K562 (cell line): ENCODE measurements around the gene PTOV1. TPM values are rescaled to one million over a fixed set of nuclear protein-coding genes. Genes with fewer than 3 reads are reported as not detected.
A peak's percentile ranks its signal among the peaks of the same experiment; 100 is the strongest.

ENCODE experiments used
- ATF1 ChIP-seq, 2 experiments: fragments of 450-650 bp in 1 of 2; IDR thresholded peaks; 2 replicates each; pipeline ENCODE4 v1.6.1; 2016; ENCODE audit warnings: missing compliant biosample characterization in 1 of 2, missing genetic modification characterization in 1 of 2
- BCOR ChIP-seq: fragments of 450-650 bp; IDR thresholded peaks from 2 replicates; pipeline ENCODE4 v1.6.1; 2016
- CBFA2T3 ChIP-seq: fragments of 450-650 bp; IDR thresholded peaks from 2 replicates; pipeline ENCODE4 v1.6.1; 2017
- CEBPZ ChIP-seq: fragments of 150-350 bp; IDR thresholded peaks from 2 replicates; pipeline ENCODE4 v1.6.1; 2014; ENCODE audit warnings: low read depth, mild to moderate bottlenecking, low read length, borderline replicate concordance
- DPF2 ChIP-seq: fragments of 450-650 bp; IDR thresholded peaks from 2 replicates; pipeline ENCODE4 v1.6.1; 2016
- ELF4 ChIP-seq: fragments of 450-650 bp; formaldehyde crosslinking; IDR thresholded peaks from 2 replicates; pipeline ENCODE4 v1.4.0; 2022; ENCODE audit warnings: missing genetic modification characterization
- HNRNPLL ChIP-seq: fragments of 200-400 bp; formaldehyde crosslinking; IDR thresholded peaks from 2 replicates; pipeline ENCODE4 v1.6.1; 2017; ENCODE audit warnings: low read length, low read depth, mild to moderate bottlenecking; ENCODE audit not compliant: poor library complexity, severe bottlenecking
- MAFF ChIP-seq: IDR thresholded peaks from 2 replicates; pipeline ENCODE4 v1.6.1; 2012; ENCODE audit warnings: low read length, improper control_type of control experiment
- MAFK ChIP-seq: IDR thresholded peaks from 2 replicates; pipeline ENCODE4 v1.6.1; 2011; ENCODE audit warnings: low read length, improper control_type of control experiment
- POLR2B ChIP-seq: fragments of 450-650 bp; IDR thresholded peaks from 2 replicates; pipeline ENCODE4 v1.6.1; 2018; ENCODE audit warnings: low read depth; ENCODE audit not compliant: partially characterized antibody
- POLR2G ChIP-seq: fragments of 200-400 bp; formaldehyde crosslinking; IDR thresholded peaks from 2 replicates; pipeline ENCODE4 v1.6.1; 2017; ENCODE audit warnings: low read depth, mild to moderate bottlenecking, antibody characterized with exemption, low read length, moderate library complexity
- TFAP4 ChIP-seq: sonication (generic); formaldehyde crosslinking; IDR thresholded peaks from 2 replicates; pipeline ENCODE4 v1.8.0; 2022; ENCODE audit warnings: missing genetic modification reagents, mild to moderate bottlenecking, moderate library complexity, borderline replicate concordance
- ZNF143 ChIP-seq: sonication (generic); formaldehyde crosslinking; IDR thresholded peaks from 2 replicates; pipeline ENCODE4 v1.9.0; 2022; ENCODE audit warnings: mild to moderate bottlenecking, missing genetic modification reagents
- ZNF695 ChIP-seq: fragments of 450-650 bp; formaldehyde crosslinking; IDR thresholded peaks from 2 replicates; pipeline ENCODE4 v1.4.0; 2020; ENCODE audit warnings: mild to moderate bottlenecking, moderate library complexity
- ZNF707 ChIP-seq: fragments of 250-450 bp; sonication (Bioruptor Pico); conservative IDR thresholded peaks from 2 replicates; pipeline ENCODE4 v1.8.0; 2022; ENCODE audit warnings: inconsistent platforms, mild to moderate bottlenecking, moderate library complexity
- polyA plus RNA-seq, 8 experiments: library from polyadenylated mRNA; depleted of rRNA in 4 of 8; stranded (reverse) in 5 of 8; unstranded in 3 of 8; fragments of >200 nt; fragmentation: Nextera tagmentation in 2 of 8; fragmentation: Illumina TruSeq in 1 of 8; extraction: Ambion mirVana in 2 of 8; extraction: Trizol in 1 of 8; gene quantifications; 2 replicates each; pipeline versions ENCODE4 v1.2.1 to v1.2.3, GENCODE V29; 2011 to 2014; ENCODE audit warnings: inconsistent platforms in 1 of 8, missing spikeins in 1 of 8
- total RNA-seq, 7 experiments: library from RNA; depleted of rRNA in 6 of 7; stranded (reverse); fragments of >200 nt in 6 of 7; fragmentation: Illumina TruSeq in 2 of 7; extraction: Trizol in 2 of 7; gene quantifications; 2 replicates each; pipeline versions ENCODE4 v1.2.1 to v1.2.3, GENCODE V29; 2011 to 2021; ENCODE audit warnings: low replicate concordance in 1 of 7
- TF ChIP-seq, protein P1 (sequence below): fragments of 450-650 bp; IDR thresholded peaks from 2 replicates; pipeline ENCODE4 v1.6.1; 2018; ENCODE audit warnings: mild to moderate bottlenecking, low read depth; ENCODE audit not compliant: partially characterized antibody

The PTOV1 gene
- total and polyA plus RNA-seq, 9 of the 15 experiments (the other 6 are each of a cell fraction or from before 2014, with no cell fraction given) = 4.9 to 169 (median 43.5) TPM

DNA sequence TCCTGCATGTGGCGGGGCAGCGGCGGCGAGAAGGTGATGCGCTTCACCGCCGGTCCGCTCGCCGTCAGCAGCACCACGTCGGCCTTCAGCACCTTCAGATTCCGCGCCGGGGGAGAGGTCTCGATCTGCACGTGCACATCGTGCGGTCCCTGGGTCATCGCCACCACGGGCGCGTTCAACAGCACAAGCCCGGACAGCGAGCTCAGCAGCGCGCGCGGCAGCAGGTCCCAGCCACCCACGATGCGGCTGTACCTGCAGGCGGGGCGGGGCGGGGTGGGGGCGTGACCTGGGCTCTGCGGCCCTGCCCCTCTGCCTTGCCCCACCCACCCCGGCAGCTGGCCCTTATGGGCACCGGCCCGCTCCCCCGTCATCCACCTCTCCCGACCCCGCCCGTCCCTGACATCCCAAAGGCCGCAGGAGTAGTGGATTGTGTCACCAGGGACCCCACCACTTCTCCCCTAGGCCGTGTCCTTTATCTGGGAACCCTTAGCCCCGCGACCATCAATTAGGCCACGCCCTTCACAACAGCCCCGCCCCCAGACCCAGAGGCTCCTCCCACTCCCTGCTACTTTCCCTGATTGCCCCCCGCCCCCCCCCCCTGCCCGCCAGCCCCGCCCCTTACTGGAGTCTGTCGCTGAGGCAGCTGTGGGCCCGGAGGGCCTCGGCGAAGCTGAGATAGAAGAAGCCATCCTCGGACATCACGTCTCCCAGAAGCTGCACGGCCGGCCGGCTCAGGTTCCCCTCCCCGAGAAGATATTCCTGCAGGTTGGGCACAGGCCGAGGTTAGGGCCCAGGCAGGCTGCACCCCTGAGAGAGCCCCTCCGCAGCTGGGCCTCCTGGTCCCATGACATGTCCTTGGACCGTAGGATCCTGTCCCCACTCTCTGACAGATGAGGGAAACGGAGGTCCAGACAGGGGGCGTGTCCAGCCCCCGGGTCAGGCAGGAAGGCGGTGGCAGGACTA, 39.7 kb downstream of the PTOV1 start (continued):
- TF ChIP-seq ATF1 (CRISPR knock-in tag; IDR thresholded peaks at IDR 0.05) (no peak), ATF1 (tag; IDR thresholded peaks at IDR 0.05) (peak; percentile 79), CEBPZ (no peak), POLR2G (no peak; the same call in 1 of the 2 replicates), ELF4 (CRISPR knock-in tag) (no peak), ZNF707 (CRISPR knock-in tag) (no peak), TFAP4 (peak; percentile 92), BCOR (peak; percentile 38; the same call in 1 of the 2 replicates), ZNF695 (CRISPR knock-in tag) (no peak), HNRNPLL (no peak), ZNF143 (CRISPR knock-in tag) (no peak), CBFA2T3 (0 out of 2 replicates have a peak, but pooled peaks have one; percentile 1), DPF2 (no peak), MAFK (no peak), MAFF (no peak), POLR2B (peak; percentile 4)
- TF ChIP-seq, protein P1, sequence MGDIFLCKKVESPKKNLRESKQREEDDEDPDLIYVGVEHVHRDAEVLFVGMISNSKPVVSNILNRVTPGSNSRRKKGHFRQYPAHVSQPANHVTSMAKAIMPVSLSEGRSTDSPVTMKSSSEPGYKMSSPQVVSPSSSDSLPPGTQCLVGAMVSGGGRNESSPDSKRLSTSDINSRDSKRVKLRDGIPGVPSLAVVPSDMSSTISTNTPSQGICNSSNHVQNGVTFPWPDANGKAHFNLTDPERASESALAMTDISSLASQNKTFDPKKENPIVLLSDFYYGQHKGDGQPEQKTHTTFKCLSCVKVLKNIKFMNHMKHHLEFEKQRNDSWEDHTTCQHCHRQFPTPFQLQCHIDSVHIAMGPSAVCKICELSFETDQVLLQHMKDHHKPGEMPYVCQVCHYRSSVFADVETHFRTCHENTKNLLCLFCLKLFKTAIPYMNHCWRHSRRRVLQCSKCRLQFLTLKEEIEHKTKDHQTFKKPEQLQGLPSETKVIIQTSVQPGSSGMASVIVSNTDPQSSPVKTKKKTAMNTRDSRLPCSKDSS = no peak
- TF ChIP-seq, all 486 proteins: peak for 74
